A673 (cell line): Measurements from ENCODE around the gene CHCHD1. TPM values are rescaled to one million over a fixed set of nuclear protein-coding genes. Genes with fewer than 3 reads are reported as not detected.
"Not testable (repeated sequence)": the region's sequence is repeated elsewhere in the genome, so short reads cannot be mapped to it uniquely, and the experiment has no call there.

Experiments
- BruUV-seq: library from RNA; stranded (reverse); fragments of 400-500 nt; replicated peaks from 2 replicates; lab custom pipeline; 2021; lab: Mats Ljungman, UMichigan
- CTCF ChIA-PET: fragments of 300-600 bp; sonication (Branson Sonifier 250); formaldehyde crosslinking; loops from one replicate; lab custom pipeline; 2022; ENCODE audit warnings: antibody characterized with exemption; lab: Charles Lee
- POLR2A ChIA-PET: fragments of 300-600 bp; sonication (Branson Sonifier 250); formaldehyde crosslinking; loops from one replicate; lab custom pipeline; 2022; ENCODE audit warnings: antibody characterized with exemption; ENCODE audit not compliant: low non-redundant PET; lab: Charles Lee
- DNase-seq: peaks from one replicate; pipeline ENCODE4 v3.0.0-alpha.2; 2015; ENCODE audit warnings: low spot score
- H3K27ac ChIP-seq: fragments of 200-600 bp; sonication (generic); 2 replicates; pipeline ENCODE4 v1.5.1; 2016; ENCODE audit warnings: mixed run types, low read depth, mild to moderate bottlenecking, mixed read lengths, antibody characterized with exemption, low read length; ENCODE audit not compliant: poor library complexity, severe bottlenecking
- H3K27me3 ChIP-seq: fragments of 200-600 bp; sonication (generic); replicated peaks from 2 replicates; pipeline ENCODE4 v1.6.1; 2017; ENCODE audit warnings: mixed run types, low read depth, mild to moderate bottlenecking, mixed read lengths, antibody characterized with exemption, low read length; ENCODE audit not compliant: insufficient read depth, poor library complexity
- H3K36me3 ChIP-seq: fragments of 200-600 bp; sonication (generic); 2 replicates; pipeline ENCODE4 v1.6.1; 2016; ENCODE audit warnings: mixed run types, mild to moderate bottlenecking, mixed read lengths, antibody characterized with exemption, low read length; ENCODE audit not compliant: insufficient read depth, poor library complexity, severe bottlenecking
- H3K4me1 ChIP-seq: fragments of 200-600 bp; sonication (generic); 2 replicates; pipeline ENCODE4 v1.6.1; 2017; ENCODE audit warnings: mixed run types, mild to moderate bottlenecking, mixed read lengths, antibody characterized with exemption, low read length; ENCODE audit not compliant: insufficient read depth, poor library complexity, severe bottlenecking
- H3K4me3 ChIP-seq: fragments of 200-600 bp; sonication (generic); 2 replicates; pipeline ENCODE4 v1.5.1; 2016; ENCODE audit warnings: low read depth, mixed run types, mild to moderate bottlenecking, mixed read lengths, low read length; ENCODE audit not compliant: poor library complexity, severe bottlenecking
- H3K9me3 ChIP-seq: fragments of 200-600 bp; sonication (generic); 2 replicates; pipeline ENCODE4 v1.6.1; 2016; ENCODE audit warnings: mixed run types, low read depth, mild to moderate bottlenecking, mixed read lengths, antibody characterized with exemption, low read length; ENCODE audit not compliant: poor library complexity, severe bottlenecking
- CTCF ChIP-seq: fragments of 300-800, 200-600 bp; sonication (generic); conservative IDR thresholded peaks from 2 replicates; pipeline ENCODE4 v1.5.1; 2017; ENCODE audit warnings: low read depth, mild to moderate bottlenecking, antibody characterized with exemption, low read length, moderate library complexity, mixed read lengths
- EZH2 ChIP-seq: fragments of 200-600 bp; sonication (generic); IDR thresholded peaks from 2 replicates; pipeline ENCODE4 v1.6.1; 2017; ENCODE audit warnings: borderline replicate concordance, low read depth, mild to moderate bottlenecking, mixed read lengths, antibody characterized with exemption, low read length; ENCODE audit not compliant: poor library complexity, severe bottlenecking
- intact Hi-C: fragments of 100-400 bp; cut with micrococcal nuclease; formaldehyde crosslinking; loops from one replicate; pipeline ENCODE4 v1.10.0; 2022; ENCODE audit not compliant: unreplicated experiment
- total RNA-seq: library from RNA; stranded (reverse); gene quantifications from 2 replicates; pipeline ENCODE4 v1.2.3, GENCODE V29; 2021

The CHCHD1 gene
- total RNA-seq, 1 experiment from 2014 or later, result 37.5 TPM

- intact Hi-C loops, result no loop called here
- Histone ChIP-seq H3K4me3 (no peak overlapping the region), H3K36me3 (peaks cover 43% of the 10 kb centered on the region), H3K4me1 (no peaks in the 10 kb centered on the region), H3K9me3 (no peaks in the 10 kb centered on the region), H3K27ac (no peak overlapping the region), H3K27me3 (no peaks in the 10 kb centered on the region)
- ChIA-PET POLR2A (no interaction called here), CTCF (no interaction called here)
- BruUV-seq, result no TSS peak
- no peak for DNase-seq
- TF ChIP-seq CTCF, result no peak
- TF ChIP-seq EZH2, result no peak
Measured at GRCh38 chr10:73793456-73793855, 11.6 kb downstream of the CHCHD1 start.

GRCh38 chr10:73795491-73795890 is 13.6 kb downstream of the CHCHD1 start:
- H3K36me3 ChIP-seq, result peaks cover 37% of the 10 kb centered on the region
- intact Hi-C loops, CTCF ChIA-PET, H3K4me3 ChIP-seq, DNase-seq, H3K9me3 ChIP-seq, H3K27me3 ChIP-seq, H3K4me1 ChIP-seq, BruUV-seq, H3K27ac ChIP-seq: not testable (repeated sequence)
- POLR2A ChIA-PET, result interaction anchor here (0.6 kb wide), 1 partner anchor 670 kb away, joined by 3 read pairs; no protein-coding TSS in a partner anchor

GRCh38 chr10:73796035-73796434 is 14.2 kb downstream of the CHCHD1 start:
- BruUV-seq, H3K27ac ChIP-seq, intact Hi-C loops, H3K4me3 ChIP-seq, H3K9me3 ChIP-seq, DNase-seq, H3K4me1 ChIP-seq, CTCF ChIA-PET, H3K27me3 ChIP-seq: not testable (repeated sequence)
- peaks cover 36% of the 10 kb centered on the region for H3K36me3 ChIP-seq
- POLR2A ChIA-PET, result interaction anchor here (0.6 kb wide), 1 partner anchor 670 kb away, joined by 3 read pairs; no protein-coding TSS in a partner anchor

DNA sequence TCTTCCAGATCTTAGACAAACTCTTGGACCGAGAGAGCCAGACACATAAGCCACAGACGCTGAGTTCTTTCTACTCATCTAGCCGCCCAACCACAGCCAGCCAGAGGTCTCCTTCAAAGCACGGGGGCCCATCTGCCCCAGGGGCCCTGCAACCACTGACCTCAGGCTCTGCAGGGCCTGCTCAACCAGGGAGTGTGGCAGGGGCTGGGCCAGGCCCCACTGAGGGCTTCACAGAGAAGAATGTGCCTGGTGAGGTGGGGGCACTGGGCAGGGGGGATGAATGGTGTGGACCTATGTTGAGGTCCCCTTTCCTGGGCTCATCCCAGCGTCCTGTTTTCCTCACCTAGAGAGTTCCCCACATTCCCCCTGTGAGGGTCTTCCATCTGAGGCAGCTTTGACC is 14.9 kb downstream of the CHCHD1 start:
- no peak for DNase-seq
- Histone ChIP-seq H3K9me3 (no peaks in the 10 kb centered on the region), H3K4me3 (no peak overlapping the region), H3K4me1 (no peaks in the 10 kb centered on the region), H3K27ac (no peak overlapping the region), H3K36me3 (peaks cover 39% of the 10 kb centered on the region), H3K27me3 (no peaks in the 10 kb centered on the region)
- intact Hi-C loops, result no loop called here
- no TSS peak for BruUV-seq
- ChIA-PET CTCF (no interaction called here), POLR2A (no interaction called here)
- no peak for TF ChIP-seq CTCF
- TF ChIP-seq EZH2, result no peak
